ENCODE data around the gene TANC1.

GRCh38 chr2:159230145-159230877 is 261.9 kb downstream of the TANC1 start:
- TF ChIP-seq CTCF (IDR thresholded peaks at IDR 0.05) (no peak), ZFX (IDR thresholded peaks at IDR 0.05; ENCODE audit: borderline replicate concordance) (no peak)
